HUES6 (cell line): ENCODE results near the gene ZSCAN12.

Experiments used
- H3K27ac ChIP-seq: 2 replicates; pipeline ENCODE4 v1.7.0; 2013; ENCODE audit warnings: low read depth, mild to moderate bottlenecking, low read length, inconsistent platforms
- H3K27me3 ChIP-seq: 2 replicates; pipeline ENCODE4 v1.6.1; 2013; ENCODE audit warnings: low read length; ENCODE audit not compliant: control insufficient read depth, insufficient read depth
- H3K36me3 ChIP-seq: 2 replicates; pipeline ENCODE4 v1.6.1; 2013; ENCODE audit warnings: low read length; ENCODE audit not compliant: control insufficient read depth, insufficient read depth
- H3K4me1 ChIP-seq: 2 replicates; pipeline ENCODE4 v1.6.1; 2013; ENCODE audit warnings: low read length; ENCODE audit not compliant: control insufficient read depth, insufficient read depth
- H3K4me3 ChIP-seq: 2 replicates; pipeline ENCODE4 v1.5.1; 2013; ENCODE audit warnings: low read depth, low read length
- H3K9ac ChIP-seq: one replicate; pipeline ENCODE4 v1.6.1; 2013; ENCODE audit warnings: mild to moderate bottlenecking, low read length
- H3K9me3 ChIP-seq: 2 replicates; pipeline ENCODE4 v1.6.1; 2013; ENCODE audit warnings: low read depth, low read length; ENCODE audit not compliant: control insufficient read depth, insufficient read depth

Gene ZSCAN12

DNA sequence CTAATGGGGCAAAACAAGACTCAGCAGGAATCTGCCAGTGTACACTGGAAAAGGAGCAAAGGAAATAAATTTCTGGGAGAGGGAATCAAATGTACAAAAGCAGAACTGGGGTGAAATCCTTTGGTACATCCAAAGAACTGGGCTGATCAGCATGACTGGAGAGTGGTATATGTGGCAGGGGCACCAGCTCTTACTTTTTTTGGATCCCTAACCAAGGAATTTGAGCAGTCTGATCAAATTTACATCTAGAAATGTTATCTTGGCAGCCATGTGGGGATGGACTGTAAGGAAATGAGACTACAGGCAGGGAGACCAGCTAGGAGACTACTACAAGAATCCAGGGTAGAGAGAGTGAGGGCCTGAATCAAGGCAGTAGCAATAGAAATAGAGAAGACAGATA, 62.4 kb downstream of the ZSCAN12 start:
- H3K9me3 ChIP-seq = no peaks in the 10 kb centered on the region
- no peak overlapping the region for H3K27ac ChIP-seq
- no peaks in the 10 kb centered on the region for H3K27me3 ChIP-seq
- peak overlapping the region; percentile 83 for H3K4me3 ChIP-seq
- H3K9ac ChIP-seq = peak overlapping the region; percentile 97
- H3K4me1 ChIP-seq = peaks cover 15% of the 10 kb centered on the region
- H3K36me3 ChIP-seq = no peaks in the 10 kb centered on the region

DNA sequence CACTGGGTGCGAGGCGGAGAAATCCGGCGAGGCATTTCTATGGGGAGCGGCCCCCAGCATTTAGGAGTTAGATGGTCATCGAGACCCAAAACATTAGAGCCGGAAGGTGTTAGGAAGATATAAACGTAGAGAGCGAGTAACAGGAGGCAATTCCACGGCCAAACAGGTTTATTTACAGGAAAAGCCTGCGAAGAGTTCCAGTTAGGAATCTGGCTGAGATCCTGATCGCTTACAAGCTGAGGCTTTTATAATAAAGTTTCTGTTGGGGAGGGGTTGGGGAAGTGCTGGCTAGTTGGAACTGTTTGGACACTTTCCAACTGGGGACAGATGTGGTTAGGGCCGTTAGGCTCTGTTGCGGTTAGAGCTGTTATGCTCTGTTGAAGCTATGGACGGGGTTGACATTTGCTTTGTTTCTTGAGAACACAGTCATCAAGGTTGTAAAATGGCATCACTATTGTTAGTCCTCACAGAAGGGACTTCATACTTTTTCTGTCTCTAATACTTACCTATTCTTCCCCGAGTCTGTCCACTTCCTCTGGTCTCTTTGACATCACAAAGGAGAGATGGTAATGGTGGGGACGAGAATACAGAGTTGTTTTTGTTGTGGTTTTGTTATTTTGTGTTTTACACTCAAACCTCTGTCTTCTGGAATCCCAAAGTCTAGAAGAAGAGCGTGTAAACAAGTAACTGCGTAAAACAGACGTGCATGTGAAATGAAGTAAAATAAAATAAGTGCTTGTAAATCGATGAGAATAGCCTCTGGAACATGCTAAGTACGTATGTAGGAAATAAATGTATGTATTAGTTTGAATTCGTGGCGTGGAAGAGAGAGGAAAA, 63.0 kb downstream of the ZSCAN12 start:
- H3K27me3 ChIP-seq = no peaks in the 10 kb centered on the region
- peak overlapping the region; percentile 98 for H3K27ac ChIP-seq
- no peaks in the 10 kb centered on the region for H3K9me3 ChIP-seq
- peak overlapping the region; percentile 83 for H3K4me3 ChIP-seq
- H3K4me1 ChIP-seq = peaks cover 15% of the 10 kb centered on the region
- H3K9ac ChIP-seq = peak overlapping the region; percentile 97
- no peaks in the 10 kb centered on the region for H3K36me3 ChIP-seq

DNA sequence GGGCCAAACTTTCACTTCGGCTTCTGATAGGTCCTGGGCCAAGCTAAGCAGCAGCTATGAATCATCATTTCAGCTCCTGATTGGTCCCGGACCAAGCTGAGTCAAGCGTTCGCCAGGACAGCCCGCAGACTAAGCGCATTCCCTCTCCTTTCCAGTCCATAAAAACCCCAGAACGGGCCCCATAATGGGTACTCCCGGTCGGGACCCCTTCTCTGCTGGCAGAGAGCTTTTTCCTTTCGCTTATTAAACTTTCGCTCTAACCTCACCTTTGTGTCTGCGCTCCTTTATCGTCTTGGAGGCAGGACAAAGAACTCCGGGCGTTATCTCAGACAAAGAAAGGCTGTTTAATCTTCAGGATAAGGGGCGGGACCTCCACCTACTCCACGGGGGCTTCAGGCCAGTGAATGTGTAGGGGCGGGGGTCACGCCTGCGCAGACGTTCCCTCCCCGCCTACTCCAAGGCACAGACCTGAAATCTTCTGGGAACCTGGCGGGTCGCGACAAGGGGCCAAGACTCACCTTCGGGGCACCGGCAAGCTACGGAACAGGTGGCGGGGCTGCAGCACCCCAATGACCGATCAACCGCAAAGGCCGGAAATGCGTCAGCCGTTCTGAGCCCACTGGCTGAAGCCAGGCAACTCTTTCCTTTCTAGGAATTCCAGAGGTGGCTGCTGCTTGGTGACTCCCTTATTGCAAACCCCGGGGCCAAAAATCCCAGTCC, 63.8 kb downstream of the ZSCAN12 start, which contains the start of gene ZSCAN31:
TSS of gene ZSCAN31 (minus strand) at position 585 of the 720 bp plus-strand sequence. CDS start 6,465 bp downstream, outside the sequence.
- Histone ChIP-seq H3K9ac (peak within 1 kb of the TSS; percentile 97), H3K9me3 (no peaks in the 10 kb centered on the region; the same call in 1 of the 2 replicates), H3K4me3 (peak within 1 kb of the TSS; percentile 83), H3K4me1 (peaks cover 15% of the 10 kb centered on the region), H3K27me3 (no peaks in the 10 kb centered on the region), H3K27ac (peak within 1 kb of the TSS; percentile 98), H3K36me3 (no peaks in the 10 kb centered on the region)

DNA sequence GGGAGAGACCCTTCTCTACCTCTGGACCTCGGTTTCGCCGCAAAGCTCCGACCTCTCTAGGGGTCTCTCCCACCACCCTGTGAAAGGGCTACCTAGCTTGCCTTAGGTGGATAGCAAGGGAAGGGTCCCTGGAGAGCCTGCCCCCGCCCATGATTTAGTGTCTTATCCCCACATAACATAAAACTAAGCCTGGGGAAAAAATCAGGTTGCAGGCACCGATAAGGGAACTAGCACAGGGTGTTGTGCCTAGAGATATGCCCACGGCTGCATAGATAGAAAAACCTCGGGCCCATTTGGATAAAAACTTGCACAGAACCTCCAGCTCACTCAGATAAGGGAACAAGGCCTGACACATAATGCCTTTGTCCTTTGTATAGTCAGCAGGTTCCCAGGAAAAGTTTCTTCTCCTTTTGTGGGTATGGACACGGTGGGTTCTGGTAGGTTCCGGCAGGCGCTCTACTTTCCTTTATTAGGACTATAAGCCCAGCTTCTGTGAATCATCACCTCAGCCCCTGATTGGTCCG, 64.4 kb downstream of the ZSCAN12 start:
- Histone ChIP-seq H3K4me3 (peak overlapping the region; percentile 83), H3K27ac (peak overlapping the region; percentile 98), H3K27me3 (no peaks in the 10 kb centered on the region), H3K36me3 (no peaks in the 10 kb centered on the region), H3K9me3 (no peaks in the 10 kb centered on the region; the same call in 1 of the 2 replicates), H3K9ac (peak overlapping the region; percentile 78), H3K4me1 (peaks cover 15% of the 10 kb centered on the region)

DNA sequence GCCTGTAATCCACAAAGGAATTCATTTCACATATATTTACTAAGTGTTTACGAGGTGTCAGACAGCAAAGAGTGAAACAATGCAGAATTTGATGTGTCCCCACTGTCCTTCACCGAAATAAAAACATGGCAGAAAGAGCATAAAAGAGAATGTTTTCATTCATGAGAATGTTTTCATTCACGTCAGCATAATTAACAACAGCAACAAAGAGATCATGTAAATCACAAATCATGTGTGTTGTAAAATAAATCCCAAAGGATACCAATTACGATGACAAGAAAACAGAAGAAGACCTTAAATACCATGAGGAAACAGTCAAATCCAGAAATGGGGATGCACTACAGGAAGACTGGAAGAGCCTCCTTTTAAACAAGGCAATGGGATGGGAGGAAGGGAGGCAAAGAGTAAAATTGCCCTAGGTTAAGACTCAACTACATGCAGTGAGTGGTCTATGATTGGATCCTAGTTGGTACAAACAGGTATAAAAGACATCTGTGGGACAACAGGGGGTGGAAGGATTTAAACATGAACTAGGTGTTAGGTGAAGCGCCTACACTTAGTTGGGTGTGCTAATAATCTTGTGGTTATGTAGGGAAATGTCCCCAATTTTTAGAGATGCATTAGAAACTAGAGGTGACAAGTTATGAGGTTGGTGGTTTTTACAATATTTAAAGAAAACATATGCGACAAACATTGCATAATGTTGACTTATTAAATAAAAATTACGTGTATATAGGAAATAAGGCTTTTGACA, 65.1 kb downstream of the ZSCAN12 start:
- Histone ChIP-seq H3K9ac (peak overlapping the region; percentile 78), H3K27ac (peak overlapping the region; percentile 98), H3K9me3 (no peaks in the 10 kb centered on the region; the same call in 1 of the 2 replicates), H3K36me3 (no peaks in the 10 kb centered on the region), H3K4me1 (peaks cover 15% of the 10 kb centered on the region), H3K27me3 (no peaks in the 10 kb centered on the region), H3K4me3 (peak overlapping the region; percentile 83)

DNA sequence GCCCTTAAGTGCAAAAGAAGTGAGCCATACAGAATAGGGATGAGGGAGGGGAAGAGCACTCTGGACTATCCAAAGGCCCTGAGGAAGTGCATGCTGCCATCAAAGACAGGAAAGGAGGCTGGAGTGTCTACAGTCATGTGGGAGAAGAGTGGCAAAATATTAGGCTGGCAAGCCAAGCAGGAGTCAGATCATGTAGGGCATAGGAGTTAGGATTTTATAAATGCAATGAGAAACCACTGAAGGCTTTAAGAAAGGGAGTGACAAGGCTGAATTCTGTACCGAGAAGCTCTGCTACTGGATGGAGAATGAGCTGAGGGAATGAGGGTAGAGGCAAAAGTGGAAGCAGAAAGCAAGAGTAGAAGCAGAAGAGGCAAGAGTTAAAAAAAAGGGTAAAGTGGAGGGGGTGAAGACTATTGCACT, 65.9 kb downstream of the ZSCAN12 start:
- Histone ChIP-seq H3K9ac (no peak overlapping the region), H3K36me3 (no peaks in the 10 kb centered on the region), H3K27ac (no peak overlapping the region), H3K4me1 (peaks cover 15% of the 10 kb centered on the region), H3K4me3 (no peak overlapping the region), H3K9me3 (peaks cover 7% of the 10 kb centered on the region), H3K27me3 (no peaks in the 10 kb centered on the region)

DNA sequence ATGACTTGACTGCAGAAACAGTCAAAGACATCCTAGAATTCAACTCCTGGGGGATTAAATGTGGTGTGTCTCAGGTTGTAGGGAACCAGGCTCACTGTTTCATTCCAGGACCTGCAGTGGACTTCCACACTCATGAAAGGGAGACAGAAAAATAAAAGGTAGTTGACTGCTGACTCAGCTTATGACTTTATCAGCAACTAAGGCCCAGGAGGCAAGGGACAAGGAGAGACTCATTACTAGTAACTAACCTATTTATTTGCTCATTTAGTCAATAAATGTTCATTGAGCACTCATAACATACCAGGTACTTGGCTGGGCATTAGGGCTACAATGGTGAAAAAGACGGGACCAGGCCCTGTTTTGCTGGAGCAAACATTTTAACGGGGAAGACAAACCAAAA, 66.5 kb downstream of the ZSCAN12 start:
- Histone ChIP-seq H3K4me1 (peaks cover 15% of the 10 kb centered on the region), H3K27ac (no peak overlapping the region), H3K4me3 (no peak overlapping the region), H3K9me3 (peaks cover 7% of the 10 kb centered on the region), H3K36me3 (no peaks in the 10 kb centered on the region), H3K27me3 (no peaks in the 10 kb centered on the region), H3K9ac (no peak overlapping the region)

DNA sequence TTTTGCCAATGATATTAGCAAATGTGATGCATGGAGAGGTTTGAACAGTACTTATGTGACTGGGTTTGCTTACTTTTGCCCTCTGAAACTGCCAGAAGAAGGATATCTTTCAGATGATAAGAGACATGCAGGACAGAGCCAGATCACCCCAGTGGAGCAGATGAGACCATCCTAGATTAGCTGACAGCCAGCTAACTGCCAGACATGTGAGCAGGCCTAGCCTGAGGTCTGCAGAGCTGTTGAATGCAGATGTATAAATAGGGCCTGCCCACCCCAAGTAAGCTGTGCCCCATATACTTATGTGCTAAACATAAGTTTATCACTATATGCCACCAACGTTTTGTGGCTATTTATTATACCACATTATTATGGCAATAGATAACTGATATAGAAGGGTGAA, 69.5 kb downstream of the ZSCAN12 start:
- Histone ChIP-seq H3K9me3 (peaks cover 33% of the 10 kb centered on the region), H3K4me1 (peaks cover 7% of the 10 kb centered on the region; the same call in 1 of the 2 replicates), H3K27me3 (no peaks in the 10 kb centered on the region), H3K27ac (no peak overlapping the region), H3K36me3 (peaks cover 24% of the 10 kb centered on the region), H3K9ac (no peak overlapping the region), H3K4me3 (no peak overlapping the region)
